HG03558 (cell line): Measurements from ENCODE around the gene IPPK.

Experiments
- ATAC-seq: cut with Tn5 transposase; IDR thresholded peaks from one replicate; pipeline ENCODE4 v1.9.1; 2021; ENCODE audit warnings: moderate number of reproducible peaks; ENCODE audit not compliant: unreplicated experiment; ENCODE audit errors: extremely low read depth

Gene IPPK

GRCh38 chr9:92658611-92659010 lies 11.3 kb downstream of the IPPK start:
- ATAC-seq: no peak

GRCh38 chr9:92658176-92658575 lies 11.8 kb downstream of the IPPK start:
- no peak for ATAC-seq

GRCh38 chr9:92657296-92658094 lies 12.4 kb downstream of the IPPK start:
- no peak for ATAC-seq

- no peak for ATAC-seq
Observed at GRCh38 chr9:92656537-92656925, 13.4 kb downstream of the IPPK start.

GRCh38 chr9:92655896-92656536 lies 13.9 kb downstream of the IPPK start:
- no peak for ATAC-seq

- no peak for ATAC-seq
Observed at GRCh38 chr9:92655366-92655765, 14.6 kb downstream of the IPPK start.

GRCh38 chr9:92654481-92655301 lies 15.2 kb downstream of the IPPK start:
- no peak for ATAC-seq

- no peak for ATAC-seq
Observed at GRCh38 chr9:92652461-92652860, 17.5 kb downstream of the IPPK start.

- no peak for ATAC-seq
Observed at GRCh38 chr9:92650839-92651621, 18.9 kb downstream of the IPPK start.

- no peak for ATAC-seq
Observed at GRCh38 chr9:92650296-92650695, 19.6 kb downstream of the IPPK start.

- no peak for ATAC-seq
Observed at GRCh38 chr9:92649007-92649406, 20.9 kb downstream of the IPPK start.

GRCh38 chr9:92648474-92648971 lies 21.4 kb downstream of the IPPK start:
- ATAC-seq: no peak

- ATAC-seq: no peak
Observed at GRCh38 chr9:92647671-92648473, 22.1 kb downstream of the IPPK start.

- no peak for ATAC-seq
Observed at GRCh38 chr9:92645041-92645440, 24.9 kb downstream of the IPPK start.

GRCh38 chr9:92644278-92644677 lies 25.7 kb downstream of the IPPK start:
- no peak for ATAC-seq

- no peak for ATAC-seq
Observed at GRCh38 chr9:92642564-92642963, 27.4 kb downstream of the IPPK start.

- no peak for ATAC-seq
Observed at GRCh38 chr9:92642041-92642451, 27.9 kb downstream of the IPPK start.

- ATAC-seq: no peak
Observed at GRCh38 chr9:92641092-92641809, 28.7 kb downstream of the IPPK start.
